ENCODE data around the gene RPP14. TPM values are rescaled to one million over a fixed set of nuclear protein-coding genes. Genes with fewer than 3 reads are reported as not detected.
"Not testable (repeated sequence)": the region's sequence is repeated elsewhere in the genome, so short reads cannot be mapped to it uniquely, and the experiment has no call there.

Gene RPP14
- total RNA-seq, 2 experiments from 2014 or later: 12.8 to 20.3 TPM

DNA sequence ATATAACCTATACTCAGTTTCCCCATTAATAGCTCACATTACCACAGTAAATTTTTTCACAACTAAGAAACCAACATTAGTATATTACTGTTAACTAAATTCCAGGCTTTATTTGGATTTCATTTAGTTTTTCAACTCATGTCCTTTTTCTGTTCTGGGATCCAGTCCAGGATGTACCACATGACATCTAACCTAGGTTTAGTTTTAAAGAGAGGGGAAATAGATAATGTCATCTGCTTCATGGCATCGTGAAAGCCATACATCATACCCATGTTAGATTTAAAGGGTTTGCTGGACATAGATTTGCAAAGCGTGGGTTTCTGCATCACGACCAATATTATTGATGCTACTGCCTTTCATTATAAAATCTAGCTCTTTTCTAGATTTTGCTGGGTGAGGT lies 33.2 kb upstream of the RPP14 start:
- DNase-seq (ENCODE audit: low spot score): no peak
- intact Hi-C loops (cut with micrococcal nuclease; ENCODE audit: unreplicated experiment): no loop called here
- ChIA-PET POLR2A (interaction anchor here (0.5 kb wide), 1 partner anchor 202 kb away, joined by 9 read pairs; no protein-coding TSS in a partner anchor), CTCF (ENCODE audit: unreplicated experiment) (no interaction called here)
- Histone ChIP-seq H3K79me2 (ENCODE audit: insufficient read depth, low read depth, low read length) (no peaks in the 10 kb centered on the region), H3K9me3 (ENCODE audit: low read length) (no peaks in the 10 kb centered on the region), H4K20me1 (ENCODE audit: insufficient read depth, low read length) (no peaks in the 10 kb centered on the region), H2AFZ (ENCODE audit: low read length) (no peak overlapping the region), H3K4me3 (ENCODE audit: low read depth, low read length, poor library complexity, severe bottlenecking) (no peak overlapping the region), H3K36me3 (ENCODE audit: insufficient read depth, low read length) (no peaks in the 10 kb centered on the region), H3K4me2 (ENCODE audit: low read length) (no peak overlapping the region), H3K27ac (ENCODE audit: low read depth, low read length, poor library complexity, severe bottlenecking) (no peak overlapping the region), H3K9me2 (ENCODE audit: insufficient read depth, low read length) (no peaks in the 10 kb centered on the region), H3K4me1 (ENCODE audit: insufficient read depth, low read length, poor library complexity, severe bottlenecking) (no peaks in the 10 kb centered on the region)
- TF ChIP-seq CTCF (conservative IDR thresholded peaks at IDR 0.05; ENCODE audit: low read length) (no peak), EZH2phosphoT487 (IDR thresholded peaks at IDR 0.05; ENCODE audit: borderline replicate concordance, low read depth, low read length) (no peak)
- no TSS peak for BruUV-seq (replicated peaks)

DNA sequence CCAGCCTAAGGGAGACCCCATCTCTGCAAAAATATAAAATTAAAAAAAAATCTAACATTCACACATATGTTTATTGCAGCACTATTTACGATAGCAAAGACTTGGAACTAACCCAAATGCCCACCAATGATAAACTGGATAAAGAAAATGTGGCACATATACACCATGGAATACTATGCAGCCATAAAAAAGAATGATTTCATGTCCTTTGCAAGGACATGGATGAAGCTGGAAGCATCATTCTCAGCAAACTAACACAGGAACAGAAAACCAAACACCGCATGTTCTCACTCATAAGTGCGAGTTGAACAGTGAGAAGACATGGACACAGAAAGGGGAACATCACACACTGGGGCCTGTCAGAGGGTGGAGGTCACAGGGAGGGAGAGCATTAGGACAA lies 32.7 kb upstream of the RPP14 start:
- H3K27ac ChIP-seq (ENCODE audit: low read depth, low read length, poor library complexity, severe bottlenecking); H3K36me3 ChIP-seq (ENCODE audit: insufficient read depth, low read length); H3K4me2 ChIP-seq (ENCODE audit: low read length); CTCF ChIA-PET (ENCODE audit: unreplicated experiment); H3K79me2 ChIP-seq (ENCODE audit: insufficient read depth, low read depth, low read length); H3K4me1 ChIP-seq (ENCODE audit: insufficient read depth, low read length, poor library complexity, severe bottlenecking); H3K4me3 ChIP-seq (ENCODE audit: low read depth, low read length, poor library complexity, severe bottlenecking); H2AFZ ChIP-seq (ENCODE audit: low read length); intact Hi-C loops (cut with micrococcal nuclease; ENCODE audit: unreplicated experiment); H3K9me2 ChIP-seq (ENCODE audit: insufficient read depth, low read length); H4K20me1 ChIP-seq (ENCODE audit: insufficient read depth, low read length); H3K9me3 ChIP-seq (ENCODE audit: low read length); DNase-seq (ENCODE audit: low spot score); BruUV-seq (replicated peaks): not testable (repeated sequence)
- POLR2A ChIA-PET: interaction anchor here (0.5 kb wide), 1 partner anchor 202 kb away, joined by 9 read pairs; no protein-coding TSS in a partner anchor

DNA sequence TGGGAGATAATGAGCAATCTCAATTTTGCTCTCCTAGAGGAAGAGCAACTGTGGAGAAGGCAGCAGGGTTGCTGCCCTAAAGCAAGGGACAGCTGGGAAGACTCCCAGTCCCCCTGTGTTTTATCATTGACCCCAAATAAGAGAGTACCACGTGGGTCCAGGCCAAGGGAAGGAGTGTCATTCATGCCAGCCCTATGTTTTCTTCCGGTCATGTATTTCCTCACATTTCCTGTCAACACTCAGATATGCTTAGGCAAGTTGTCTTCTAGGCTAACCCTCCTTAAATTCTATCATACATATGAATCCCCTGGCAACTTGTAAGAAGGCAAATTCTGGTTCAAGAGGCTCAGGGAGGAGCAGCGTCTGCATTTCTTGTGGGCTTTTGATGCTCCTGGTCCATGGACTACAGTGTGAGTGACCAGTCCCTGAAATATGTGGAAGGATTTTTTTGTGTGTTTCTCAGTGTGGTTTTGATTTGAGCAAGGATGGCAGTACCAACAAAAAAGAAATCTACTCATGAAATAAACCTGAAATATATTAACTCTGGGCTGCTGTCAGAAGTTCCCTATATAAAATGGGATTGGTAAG lies 31.9 kb upstream of the RPP14 start:
- BruUV-seq (replicated peaks): no TSS peak
- TF ChIP-seq EZH2phosphoT487 (IDR thresholded peaks at IDR 0.05; ENCODE audit: borderline replicate concordance, low read depth, low read length): no peak
- no peaks in the 10 kb centered on the region for H4K20me1 ChIP-seq (ENCODE audit: insufficient read depth, low read length)
- no peaks in the 10 kb centered on the region for H3K36me3 ChIP-seq (ENCODE audit: insufficient read depth, low read length)
- no peaks in the 10 kb centered on the region for H3K79me2 ChIP-seq (ENCODE audit: insufficient read depth, low read depth, low read length)
- H3K4me1 ChIP-seq (ENCODE audit: insufficient read depth, low read length, poor library complexity, severe bottlenecking): no peaks in the 10 kb centered on the region
- CTCF ChIA-PET (ENCODE audit: unreplicated experiment): no interaction called here
- DNase-seq (ENCODE audit: low spot score): no peak
- H3K4me2 ChIP-seq (ENCODE audit: low read length): no peak overlapping the region
- H3K4me3 ChIP-seq (ENCODE audit: low read depth, low read length, poor library complexity, severe bottlenecking): no peak overlapping the region
- POLR2A ChIA-PET: no interaction called here
- intact Hi-C loops (cut with micrococcal nuclease; ENCODE audit: unreplicated experiment): no loop called here
- no peaks in the 10 kb centered on the region for H3K9me3 ChIP-seq (ENCODE audit: low read length)
- no peak overlapping the region for H2AFZ ChIP-seq (ENCODE audit: low read length)
- H3K27ac ChIP-seq (ENCODE audit: low read depth, low read length, poor library complexity, severe bottlenecking): no peak overlapping the region
- H3K9me2 ChIP-seq (ENCODE audit: insufficient read depth, low read length): no peaks in the 10 kb centered on the region

DNA sequence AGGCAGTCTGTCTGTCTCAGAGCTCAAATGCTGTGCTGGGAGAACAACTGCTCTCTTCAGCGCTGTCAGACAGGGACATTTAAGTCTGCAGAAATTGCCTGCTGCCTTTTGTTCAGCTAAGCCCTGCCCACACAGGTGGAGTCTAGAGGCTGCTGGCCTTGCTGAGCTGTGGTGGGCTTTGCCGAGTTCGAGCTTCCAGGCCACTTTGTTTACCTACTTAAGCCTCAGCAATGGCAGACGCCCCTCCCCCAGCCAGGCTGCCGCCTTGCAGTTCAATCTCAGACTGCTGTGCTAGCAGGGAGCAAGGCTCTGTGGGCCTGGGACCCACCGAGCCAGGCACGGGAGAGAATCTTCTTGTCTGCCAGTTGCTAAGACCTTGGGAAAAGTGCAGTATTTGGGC lies 25.0 kb upstream of the RPP14 start:
- Histone ChIP-seq H3K4me3 (ENCODE audit: low read depth, low read length, poor library complexity, severe bottlenecking) (no peak overlapping the region), H3K9me2 (ENCODE audit: insufficient read depth, low read length) (no peaks in the 10 kb centered on the region), H3K27ac (ENCODE audit: low read depth, low read length, poor library complexity, severe bottlenecking) (no peak overlapping the region), H4K20me1 (ENCODE audit: insufficient read depth, low read length) (no peaks in the 10 kb centered on the region), H3K4me1 (ENCODE audit: insufficient read depth, low read length, poor library complexity, severe bottlenecking) (no peaks in the 10 kb centered on the region), H2AFZ (ENCODE audit: low read length) (no peak overlapping the region), H3K9me3 (ENCODE audit: low read length) (no peaks in the 10 kb centered on the region), H3K36me3 (ENCODE audit: insufficient read depth, low read length) (peaks cover 5% of the 10 kb centered on the region; the same call in 1 of the 2 replicates), H3K4me2 (ENCODE audit: low read length) (no peak overlapping the region), H3K79me2 (ENCODE audit: insufficient read depth, low read depth, low read length) (no peaks in the 10 kb centered on the region)
- no TSS peak for BruUV-seq (replicated peaks)
- intact Hi-C loops (cut with micrococcal nuclease; ENCODE audit: unreplicated experiment): no loop called here
- TF ChIP-seq EZH2phosphoT487 (IDR thresholded peaks at IDR 0.05; ENCODE audit: borderline replicate concordance, low read depth, low read length) (no peak), CTCF (conservative IDR thresholded peaks at IDR 0.05; ENCODE audit: low read length) (no peak)
- no peak for DNase-seq (ENCODE audit: low spot score)
- ChIA-PET CTCF (ENCODE audit: unreplicated experiment) (no interaction called here), POLR2A (interaction anchor here (0.7 to 0.8 kb wide), 2 partner anchors 151 to 291 kb away, joined by 3 read pairs; no protein-coding TSS in a partner anchor)

All from OCI-LY7 (cell line).